K562 (cell line): ENCODE results near the gene ZNF791.
"Not testable (repeated sequence)": the region's sequence is repeated elsewhere in the genome, so short reads cannot be mapped to it uniquely, and the experiment has no call there.

ENCODE experiments used
- BCLAF1 ChIP-seq, 2 experiments: fragments of 450-650 bp in 1 of 2; IDR thresholded peaks; 2 replicates each; pipeline ENCODE4 v1.6.1; 2011 to 2017; ENCODE audit warnings: low read depth in 2 of 2, antibody characterized with exemption in 1 of 2, borderline replicate concordance in 1 of 2, low read length in 1 of 2, mild to moderate bottlenecking in 1 of 2, mixed read lengths in 1 of 2; ENCODE audit not compliant: control insufficient read depth in 1 of 2
- CTCF ChIP-seq, 3 experiments: IDR thresholded peaks in 2 of 3; conservative IDR thresholded peaks in 1 of 3; 2 replicates each; pipeline ENCODE4 v1.5.1; 2011 to 2012; ENCODE audit warnings: low read length in 3 of 3, mild to moderate bottlenecking in 3 of 3, control low read depth in 2 of 3, improper control_type of control experiment in 1 of 3, inconsistent platforms in 1 of 3, low read depth in 1 of 3, mixed read lengths in 1 of 3, moderate library complexity in 1 of 3; ENCODE audit not compliant: insufficient read depth in 2 of 3
- DPF2 ChIP-seq: fragments of 450-650 bp; IDR thresholded peaks from 2 replicates; pipeline ENCODE4 v1.6.1; 2016
- GABPB1 ChIP-seq: sonication (generic); formaldehyde crosslinking; IDR thresholded peaks from 2 replicates; pipeline ENCODE4 v1.8.0; 2022; ENCODE audit warnings: mild to moderate bottlenecking, missing genetic modification reagents
- NFE2 ChIP-seq: IDR thresholded peaks from 2 replicates; pipeline ENCODE4 v1.6.1; 2014; ENCODE audit warnings: antibody characterized with exemption, low read depth
- NFYB ChIP-seq: IDR thresholded peaks from 2 replicates; pipeline ENCODE4 v1.6.1; 2011; ENCODE audit warnings: mild to moderate bottlenecking, moderate library complexity; ENCODE audit not compliant: insufficient read length; ENCODE audit errors: extremely low read depth
- PML ChIP-seq: IDR thresholded peaks from 2 replicates; pipeline ENCODE4 v1.6.1; 2012; ENCODE audit warnings: low read length, inconsistent platforms
- POLR2A ChIP-seq: fragments of 450-650 bp; conservative IDR thresholded peaks from 2 replicates; pipeline ENCODE4 v1.6.1; 2016
- TF ChIP-seq, protein P1 (sequence below), 2 experiments: fragments of 250-450 bp in 1 of 2; fragments of 450-650 bp in 1 of 2; sonication (Bioruptor Pico) in 1 of 2; IDR thresholded peaks; 2 replicates each; pipeline versions ENCODE4 v1.6.1 to v1.8.0; 2016 to 2021; ENCODE audit warnings: mild to moderate bottlenecking in 2 of 2, moderate library complexity in 2 of 2, missing compliant biosample characterization in 1 of 2, missing genetic modification characterization in 1 of 2
- TF ChIP-seq, protein P2 (sequence below): fragments of 150-350 bp; conservative IDR thresholded peaks from 2 replicates; pipeline ENCODE4 v1.6.1; 2014; ENCODE audit warnings: low read length

GRCh38 chr19:12643716-12644115 lies 33.0 kb downstream of the ZNF791 start:
- not testable (repeated sequence) for TF ChIP-seq CTCF (IDR thresholded peaks at IDR 0.05 in 2 of 3, conservative IDR thresholded peaks at IDR 0.05 in 1 of 3; ENCODE audit: insufficient read depth in 2 of 3, low read depth in 1 of 3, low read length in 3 of 3); POLR2A; BCLAF1 (IDR thresholded peaks at IDR 0.05; ENCODE audit: borderline replicate concordance in 1 of 2, control insufficient read depth in 1 of 2, low read depth in 2 of 2, low read length in 1 of 2); GABPB1; DPF2; NFYB; PML; NFE2
- TF ChIP-seq, protein P1, sequence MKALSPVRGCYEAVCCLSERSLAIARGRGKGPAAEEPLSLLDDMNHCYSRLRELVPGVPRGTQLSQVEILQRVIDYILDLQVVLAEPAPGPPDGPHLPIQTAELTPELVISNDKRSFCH (CRISPR knock-in tag; IDR thresholded peaks at IDR 0.05): not testable (repeated sequence)
- TF ChIP-seq, protein P1 (tag; IDR thresholded peaks at IDR 0.05): not testable (repeated sequence)
- TF ChIP-seq, protein P2, sequence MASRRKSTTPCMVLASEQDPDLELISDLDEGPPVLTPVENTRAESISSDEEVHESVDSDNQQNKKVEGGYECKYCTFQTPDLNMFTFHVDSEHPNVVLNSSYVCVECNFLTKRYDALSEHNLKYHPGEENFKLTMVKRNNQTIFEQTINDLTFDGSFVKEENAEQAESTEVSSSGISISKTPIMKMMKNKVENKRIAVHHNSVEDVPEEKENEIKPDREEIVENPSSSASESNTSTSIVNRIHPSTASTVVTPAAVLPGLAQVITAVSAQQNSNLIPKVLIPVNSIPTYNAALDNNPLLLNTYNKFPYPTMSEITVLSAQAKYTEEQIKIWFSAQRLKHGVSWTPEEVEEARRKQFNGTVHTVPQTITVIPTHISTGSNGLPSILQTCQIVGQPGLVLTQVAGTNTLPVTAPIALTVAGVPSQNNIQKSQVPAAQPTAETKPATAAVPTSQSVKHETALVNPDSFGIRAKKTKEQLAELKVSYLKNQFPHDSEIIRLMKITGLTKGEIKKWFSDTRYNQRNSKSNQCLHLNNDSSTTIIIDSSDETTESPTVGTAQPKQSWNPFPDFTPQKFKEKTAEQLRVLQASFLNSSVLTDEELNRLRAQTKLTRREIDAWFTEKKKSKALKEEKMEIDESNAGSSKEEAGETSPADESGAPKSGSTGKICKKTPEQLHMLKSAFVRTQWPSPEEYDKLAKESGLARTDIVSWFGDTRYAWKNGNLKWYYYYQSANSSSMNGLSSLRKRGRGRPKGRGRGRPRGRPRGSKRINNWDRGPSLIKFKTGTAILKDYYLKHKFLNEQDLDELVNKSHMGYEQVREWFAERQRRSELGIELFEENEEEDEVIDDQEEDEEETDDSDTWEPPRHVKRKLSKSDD: not testable (repeated sequence)
